Measurements from ENCODE around the gene PBRM1.

DNA sequence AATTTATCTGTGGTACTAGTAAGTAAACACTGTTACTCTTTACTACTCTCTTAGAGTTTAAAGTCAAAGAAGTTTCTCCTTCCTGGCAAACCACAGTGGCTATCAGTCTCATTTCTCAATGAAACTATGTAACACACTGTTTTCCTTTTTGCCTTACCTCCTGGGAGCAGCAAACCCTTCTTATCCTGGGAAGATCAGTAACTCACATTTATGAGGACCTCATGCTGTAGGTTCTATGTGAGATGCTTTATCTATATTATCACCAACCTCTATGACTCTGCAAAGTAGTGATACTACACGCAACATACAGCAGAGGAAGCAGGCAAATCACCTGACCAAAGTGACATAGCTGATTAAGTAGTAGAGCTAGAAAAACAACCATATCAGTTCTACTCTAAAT is 35.3 kb downstream of the PBRM1 start:
- TF ChIP-seq, protein P1, sequence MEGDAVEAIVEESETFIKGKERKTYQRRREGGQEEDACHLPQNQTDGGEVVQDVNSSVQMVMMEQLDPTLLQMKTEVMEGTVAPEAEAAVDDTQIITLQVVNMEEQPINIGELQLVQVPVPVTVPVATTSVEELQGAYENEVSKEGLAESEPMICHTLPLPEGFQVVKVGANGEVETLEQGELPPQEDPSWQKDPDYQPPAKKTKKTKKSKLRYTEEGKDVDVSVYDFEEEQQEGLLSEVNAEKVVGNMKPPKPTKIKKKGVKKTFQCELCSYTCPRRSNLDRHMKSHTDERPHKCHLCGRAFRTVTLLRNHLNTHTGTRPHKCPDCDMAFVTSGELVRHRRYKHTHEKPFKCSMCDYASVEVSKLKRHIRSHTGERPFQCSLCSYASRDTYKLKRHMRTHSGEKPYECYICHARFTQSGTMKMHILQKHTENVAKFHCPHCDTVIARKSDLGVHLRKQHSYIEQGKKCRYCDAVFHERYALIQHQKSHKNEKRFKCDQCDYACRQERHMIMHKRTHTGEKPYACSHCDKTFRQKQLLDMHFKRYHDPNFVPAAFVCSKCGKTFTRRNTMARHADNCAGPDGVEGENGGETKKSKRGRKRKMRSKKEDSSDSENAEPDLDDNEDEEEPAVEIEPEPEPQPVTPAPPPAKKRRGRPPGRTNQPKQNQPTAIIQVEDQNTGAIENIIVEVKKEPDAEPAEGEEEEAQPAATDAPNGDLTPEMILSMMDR (IDR thresholded peaks at IDR 0.05): no peak
- TF ChIP-seq EP300 (IDR thresholded peaks at IDR 0.05) (no peak), POLR2AphosphoS5 (IDR thresholded peaks at IDR 0.05) (no peak), POLR2A (IDR thresholded peaks at IDR 0.05) (no peak)

All from stomach (tissue), 4 donors.